GM06990 (cell line): ENCODE data around the gene IL19.

ENCODE experiments used
- DNase-seq: peaks from one replicate; pipeline ENCODE4 v3.0.0-alpha.2; 2011; ENCODE audit not compliant: insufficient read length; ENCODE audit errors: extremely low read depth
- H3K27me3 ChIP-seq: replicated peaks from 2 replicates; pipeline ENCODE4 v1.6.0; 2011; ENCODE audit warnings: low read length; ENCODE audit not compliant: control insufficient read depth, insufficient read depth
- H3K36me3 ChIP-seq: 2 replicates; pipeline ENCODE4 v1.5.1; 2011; ENCODE audit warnings: low read length; ENCODE audit not compliant: control insufficient read depth, insufficient read depth
- H3K4me3 ChIP-seq: replicated peaks from 2 replicates; pipeline ENCODE4 v1.5.1; 2011; ENCODE audit warnings: low read depth, mild to moderate bottlenecking, control low read depth, low read length
- TF ChIP-seq, protein P1 (sequence below): IDR thresholded peaks from 2 replicates; pipeline ENCODE4 v1.5.1; 2011; ENCODE audit warnings: low read length, control low read depth, mild to moderate bottlenecking, inconsistent platforms; ENCODE audit not compliant: insufficient read depth, poor library complexity, severe bottlenecking

The IL19 gene

DNA sequence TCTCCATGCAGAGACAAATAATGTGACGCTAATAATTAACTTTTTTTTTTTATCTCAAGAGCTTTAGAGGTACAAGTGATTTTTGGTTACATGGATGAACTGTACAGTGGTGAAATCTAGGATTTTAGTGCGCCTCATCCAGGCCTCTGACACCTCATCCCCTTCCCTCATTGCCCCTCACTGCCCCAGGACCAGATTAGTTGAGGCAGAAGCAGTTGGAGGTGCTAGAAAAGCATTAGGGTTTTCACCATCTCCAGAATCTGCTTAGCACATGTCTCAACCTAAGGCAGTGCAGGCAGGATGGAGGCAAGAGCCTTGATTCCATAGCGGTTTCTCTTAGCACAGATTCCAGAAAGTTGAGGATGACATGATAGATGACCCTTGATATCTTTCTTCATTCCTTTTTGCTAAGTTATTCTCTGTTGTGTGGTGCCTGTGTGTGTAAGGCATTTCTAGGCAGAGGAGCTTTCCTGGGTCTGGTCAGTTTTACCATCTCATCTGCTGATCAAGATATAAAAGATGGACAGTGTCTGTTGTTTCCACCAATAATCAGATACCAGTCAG is 18.0 kb downstream of the IL19 start:
- Histone ChIP-seq H3K27me3 (no peaks in the 10 kb centered on the region), H3K36me3 (no peaks in the 10 kb centered on the region), H3K4me3 (no peak overlapping the region)
- TF ChIP-seq, protein P1, sequence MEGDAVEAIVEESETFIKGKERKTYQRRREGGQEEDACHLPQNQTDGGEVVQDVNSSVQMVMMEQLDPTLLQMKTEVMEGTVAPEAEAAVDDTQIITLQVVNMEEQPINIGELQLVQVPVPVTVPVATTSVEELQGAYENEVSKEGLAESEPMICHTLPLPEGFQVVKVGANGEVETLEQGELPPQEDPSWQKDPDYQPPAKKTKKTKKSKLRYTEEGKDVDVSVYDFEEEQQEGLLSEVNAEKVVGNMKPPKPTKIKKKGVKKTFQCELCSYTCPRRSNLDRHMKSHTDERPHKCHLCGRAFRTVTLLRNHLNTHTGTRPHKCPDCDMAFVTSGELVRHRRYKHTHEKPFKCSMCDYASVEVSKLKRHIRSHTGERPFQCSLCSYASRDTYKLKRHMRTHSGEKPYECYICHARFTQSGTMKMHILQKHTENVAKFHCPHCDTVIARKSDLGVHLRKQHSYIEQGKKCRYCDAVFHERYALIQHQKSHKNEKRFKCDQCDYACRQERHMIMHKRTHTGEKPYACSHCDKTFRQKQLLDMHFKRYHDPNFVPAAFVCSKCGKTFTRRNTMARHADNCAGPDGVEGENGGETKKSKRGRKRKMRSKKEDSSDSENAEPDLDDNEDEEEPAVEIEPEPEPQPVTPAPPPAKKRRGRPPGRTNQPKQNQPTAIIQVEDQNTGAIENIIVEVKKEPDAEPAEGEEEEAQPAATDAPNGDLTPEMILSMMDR, result no peak
- DNase-seq, result no peak

- Histone ChIP-seq H3K36me3 (no peaks in the 10 kb centered on the region), H3K4me3 (peak overlapping the region; percentile 18; the same call in 1 of the 2 replicates), H3K27me3 (no peaks in the 10 kb centered on the region)
- TF ChIP-seq, protein P1, result no peak
- DNase-seq, result peak; percentile 75
These were observed 20.1 kb downstream of the IL19 start for GRCh38 chr1:206790502-206791250.

- H3K4me3 ChIP-seq, result no peak overlapping the region
- DNase-seq, result peak; percentile 82
- TF ChIP-seq, protein P1, result no peak
- no peaks in the 10 kb centered on the region for H3K36me3 ChIP-seq
- H3K27me3 ChIP-seq, result no peaks in the 10 kb centered on the region
These were observed 22.5 kb downstream of the IL19 start for GRCh38 chr1:206792939-206793607.

DNA sequence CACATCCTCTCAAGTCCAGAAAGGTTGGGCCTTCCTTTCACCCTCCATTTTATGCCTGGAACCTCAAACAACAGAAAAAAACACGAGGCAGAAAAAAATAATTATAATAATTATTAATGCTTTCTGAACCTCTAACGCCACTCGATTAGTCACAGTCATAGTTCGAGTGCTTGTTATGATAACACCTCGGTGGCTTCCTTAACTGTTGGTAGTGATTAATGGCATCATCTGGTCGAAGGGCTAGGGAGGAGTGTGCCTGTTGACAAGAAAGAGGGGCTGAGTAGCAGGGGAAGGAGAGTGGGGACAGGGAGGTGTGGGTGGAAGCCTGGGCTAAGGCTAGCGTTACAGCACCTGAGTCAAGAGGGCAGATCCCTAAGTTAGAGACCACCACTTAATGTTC is 23.0 kb downstream of the IL19 start:
- TF ChIP-seq, protein P1, result no peak
- Histone ChIP-seq H3K4me3 (no peak overlapping the region), H3K36me3 (no peaks in the 10 kb centered on the region), H3K27me3 (no peaks in the 10 kb centered on the region)
- no peak for DNase-seq

GRCh38 chr1:206794294-206794908 is 23.8 kb downstream of the IL19 start:
- no peaks in the 10 kb centered on the region for H3K27me3 ChIP-seq
- H3K36me3 ChIP-seq, result no peaks in the 10 kb centered on the region; the same call in 1 of the 2 replicates
- DNase-seq, result no peak
- TF ChIP-seq, protein P1, result no peak
- H3K4me3 ChIP-seq, result no peak overlapping the region
